C4-2B (cell line): ENCODE data around the gene BRAF.
"Not testable (repeated sequence)": the region's sequence is repeated elsewhere in the genome, so short reads cannot be mapped to it uniquely, and the experiment has no call there.

Experiments
- H3K27ac ChIP-seq: fragments of 450-650 bp; 2 replicates; pipeline ENCODE4 v1.5.1; 2017
- ZFX ChIP-seq: fragments of 450-650 bp; IDR thresholded peaks from 2 replicates; pipeline ENCODE4 v1.6.1; 2017
- TF ChIP-seq, protein P1 (sequence below): fragments of 450-650 bp; conservative IDR thresholded peaks from 2 replicates; pipeline ENCODE4 v1.5.1; 2017; ENCODE audit warnings: mild to moderate bottlenecking

Gene BRAF

DNA sequence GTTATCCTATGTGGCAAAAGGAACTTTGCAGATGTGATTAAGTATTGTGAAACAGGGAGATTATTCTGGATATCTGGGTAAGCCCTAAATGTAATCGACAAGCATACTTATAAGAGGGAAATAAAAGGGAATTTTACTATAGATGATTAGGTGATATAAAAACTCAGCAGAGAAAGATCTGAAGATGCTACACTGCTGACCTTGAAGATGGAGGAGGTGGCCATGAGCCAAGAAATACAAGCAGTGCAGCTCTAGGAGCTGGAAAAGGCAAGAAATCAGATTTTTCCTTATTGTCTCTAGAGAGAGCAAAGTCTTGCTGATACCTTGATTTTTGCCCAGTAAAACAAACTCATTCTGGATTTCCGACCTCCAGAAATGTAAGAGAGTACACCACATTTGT lies 67.7 kb downstream of the BRAF start:
- TF ChIP-seq, protein P1, sequence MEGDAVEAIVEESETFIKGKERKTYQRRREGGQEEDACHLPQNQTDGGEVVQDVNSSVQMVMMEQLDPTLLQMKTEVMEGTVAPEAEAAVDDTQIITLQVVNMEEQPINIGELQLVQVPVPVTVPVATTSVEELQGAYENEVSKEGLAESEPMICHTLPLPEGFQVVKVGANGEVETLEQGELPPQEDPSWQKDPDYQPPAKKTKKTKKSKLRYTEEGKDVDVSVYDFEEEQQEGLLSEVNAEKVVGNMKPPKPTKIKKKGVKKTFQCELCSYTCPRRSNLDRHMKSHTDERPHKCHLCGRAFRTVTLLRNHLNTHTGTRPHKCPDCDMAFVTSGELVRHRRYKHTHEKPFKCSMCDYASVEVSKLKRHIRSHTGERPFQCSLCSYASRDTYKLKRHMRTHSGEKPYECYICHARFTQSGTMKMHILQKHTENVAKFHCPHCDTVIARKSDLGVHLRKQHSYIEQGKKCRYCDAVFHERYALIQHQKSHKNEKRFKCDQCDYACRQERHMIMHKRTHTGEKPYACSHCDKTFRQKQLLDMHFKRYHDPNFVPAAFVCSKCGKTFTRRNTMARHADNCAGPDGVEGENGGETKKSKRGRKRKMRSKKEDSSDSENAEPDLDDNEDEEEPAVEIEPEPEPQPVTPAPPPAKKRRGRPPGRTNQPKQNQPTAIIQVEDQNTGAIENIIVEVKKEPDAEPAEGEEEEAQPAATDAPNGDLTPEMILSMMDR: no peak
- TF ChIP-seq ZFX: no peak
- no peak overlapping the region for H3K27ac ChIP-seq

DNA sequence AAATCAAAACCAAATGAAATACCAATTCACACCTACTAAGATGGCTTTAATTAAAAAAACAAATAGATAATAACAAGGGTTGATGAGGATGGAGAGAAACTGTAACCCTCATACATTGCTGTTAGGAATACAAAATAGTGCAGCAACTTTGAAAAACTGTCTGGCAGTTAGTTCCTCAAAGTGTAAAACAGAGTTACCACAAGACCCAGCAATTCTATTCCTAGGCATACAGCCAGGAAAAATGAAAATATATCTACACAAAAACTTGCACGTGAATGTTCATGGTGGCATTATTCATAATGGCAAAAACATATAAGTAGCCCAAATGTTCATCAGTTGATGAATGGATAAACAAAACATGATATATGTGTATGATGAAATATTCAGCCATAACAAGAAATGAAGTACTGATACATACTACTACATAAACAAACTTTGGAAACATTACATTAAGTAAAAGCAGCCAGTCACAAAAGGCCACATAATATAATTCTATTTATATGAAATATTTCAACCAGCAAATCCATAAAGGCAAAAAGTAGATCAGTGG lies 83.5 kb downstream of the BRAF start:
- no peak overlapping the region for H3K27ac ChIP-seq
- TF ChIP-seq, protein P1: no peak
- no peak for TF ChIP-seq ZFX

GRCh38 chr7:140831724-140832123 lies 93.0 kb downstream of the BRAF start:
- TF ChIP-seq ZFX: no peak
- TF ChIP-seq, protein P1: no peak
- no peak overlapping the region for H3K27ac ChIP-seq

- TF ChIP-seq, protein P1: no peak
- no peak for TF ChIP-seq ZFX
- no peak overlapping the region for H3K27ac ChIP-seq
Observed at GRCh38 chr7:140829720-140830119, 95.0 kb downstream of the BRAF start.

DNA sequence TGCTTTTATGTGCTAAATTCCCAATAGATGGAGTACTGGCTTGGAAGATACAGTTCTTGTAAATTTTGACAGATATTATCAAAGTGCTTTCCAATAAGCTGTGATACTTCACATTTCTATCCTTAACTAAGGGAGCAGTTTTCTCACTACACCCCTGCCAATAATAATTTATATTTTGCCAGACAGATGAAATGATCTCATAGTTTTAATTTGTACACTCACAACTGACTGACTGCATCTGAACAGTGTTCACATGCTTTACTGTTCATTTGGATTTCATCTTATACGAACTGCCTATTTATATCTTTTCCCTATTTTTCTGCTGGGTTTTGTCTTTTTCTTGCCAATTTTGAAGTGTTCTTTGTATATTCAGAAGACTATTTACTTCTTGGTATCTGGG lies 96.0 kb downstream of the BRAF start:
- TF ChIP-seq ZFX: no peak
- TF ChIP-seq, protein P1: no peak
- H3K27ac ChIP-seq: no peak overlapping the region

- H3K27ac ChIP-seq: not testable (repeated sequence)
Observed at GRCh38 chr7:140817383-140817782, 107.3 kb downstream of the BRAF start.

- no peak overlapping the region; the same call in 1 of the 2 replicates for H3K27ac ChIP-seq
- TF ChIP-seq ZFX: no peak
- TF ChIP-seq, protein P1: peak; percentile 93
Observed at GRCh38 chr7:140810830-140811556, 113.7 kb downstream of the BRAF start.

- TF ChIP-seq ZFX: no peak
- TF ChIP-seq, protein P1: no peak
- no peak overlapping the region for H3K27ac ChIP-seq
Observed at GRCh38 chr7:140810385-140810784, 114.3 kb downstream of the BRAF start.
